ENCODE measurements around the gene COASY.
"Not testable (repeated sequence)": the region's sequence is repeated elsewhere in the genome, so short reads cannot be mapped to it uniquely, and the experiment has no call there.

COASY gene

GRCh38 chr17:42577140-42577531, 15.2 kb downstream of the COASY start:
- no peak for DNase-seq

GRCh38 chr17:42577532-42578281, 15.8 kb downstream of the COASY start, which contains the start of gene PSMC3IP:
Gene PSMC3IP (minus strand): TSS chr17:42577729. CDS start chr17:42577686, 43 bp downstream.
- DNase-seq, result peak; percentile 86

GRCh38 chr17:42578282-42578869, 16.4 kb downstream of the COASY start:
- DNase-seq, result peak; percentile 67

GRCh38 chr17:42579794-42580551, 18.0 kb downstream of the COASY start:
- DNase-seq, result no peak

- DNase-seq, result no peak
Observed at GRCh38 chr17:42581744-42582270, 19.9 kb downstream of the COASY start.

- DNase-seq, result no peak
Observed at GRCh38 chr17:42584880-42585279, 22.9 kb downstream of the COASY start.

- DNase-seq, result no peak
Observed at GRCh38 chr17:42585353-42585752, 23.4 kb downstream of the COASY start.

GRCh38 chr17:42586514-42587230, 24.7 kb downstream of the COASY start:
- DNase-seq, result no peak

- DNase-seq, result no peak
Observed at GRCh38 chr17:42590886-42591285, 28.9 kb downstream of the COASY start.

- DNase-seq, result no peak
Observed at GRCh38 chr17:42591411-42591810, 29.5 kb downstream of the COASY start.

GRCh38 chr17:42596386-42596785, 34.4 kb downstream of the COASY start:
- no peak for DNase-seq

- no peak for DNase-seq
Observed at GRCh38 chr17:42598905-42599304, 37.0 kb downstream of the COASY start.

- DNase-seq, result no peak
Observed at GRCh38 chr17:42603318-42603717, 41.4 kb downstream of the COASY start.

GRCh38 chr17:42607769-42608168, 45.8 kb downstream of the COASY start:
- DNase-seq, result no peak

GRCh38 chr17:42608305-42609181, 46.6 kb downstream of the COASY start:
- DNase-seq, result peak; percentile 29

- DNase-seq, result peak; percentile 97
Observed at GRCh38 chr17:42609182-42609813, 47.4 kb downstream of the COASY start, which contains the start of the genes RETREG3 and TUBG1. Gene RETREG3 (minus strand): TSS chr17:42609374. CDS start chr17:42609324, 50 bp downstream. Gene TUBG1 (plus strand): TSS chr17:42609683. CDS start chr17:42609738, 55 bp downstream.

- DNase-seq, result not testable (repeated sequence)
Observed at GRCh38 chr17:42609814-42610801, 48.2 kb downstream of the COASY start.

- no peak for DNase-seq
Observed at GRCh38 chr17:42612013-42612412, 50.1 kb downstream of the COASY start.

GRCh38 chr17:42613699-42614295, 51.8 kb downstream of the COASY start:
- no peak for DNase-seq

All from NCI-H1105 (cell line).